SU-DHL-6 (cell line): ENCODE results near the gene CDH23.

Source experiments
- H2AFZ ChIP-seq: fragments of 200-600 bp; sonication (generic); 2 replicates; pipeline ENCODE4 v1.6.1; 2014; ENCODE audit warnings: low read depth, mild to moderate bottlenecking, moderate library complexity, mixed read lengths, antibody characterized with exemption, low read length; ENCODE audit not compliant: severe bottlenecking
- H3F3A ChIP-seq: fragments of 200-600 bp; shearing (Covaris generic); 2 replicates; pipeline ENCODE4 v1.6.0; 2016; ENCODE audit warnings: antibody characterized with exemption, mild to moderate bottlenecking; ENCODE audit not compliant: insufficient read depth
- H3K27ac ChIP-seq: fragments of 200-600 bp; sonication (generic); 2 replicates; pipeline ENCODE4 v1.5.1; 2016; ENCODE audit warnings: low read depth, mild to moderate bottlenecking, low read length, moderate library complexity, mixed read lengths
- H3K27me3 ChIP-seq: fragments of 200-600 bp; sonication (generic), shearing (Covaris generic); 2 replicates; pipeline ENCODE4 v1.6.0; 2014; ENCODE audit warnings: mild to moderate bottlenecking, low read length
- H3K36me3 ChIP-seq: fragments of 200-600 bp; sonication (generic); 2 replicates; pipeline ENCODE4 v1.6.1; 2014; ENCODE audit warnings: mild to moderate bottlenecking, low read length, mixed read lengths
- H3K4me2 ChIP-seq: fragments of 300-600, 200-600 bp; shearing (Covaris generic), sonication (generic); 2 replicates; pipeline ENCODE4 v1.6.0; 2014; ENCODE audit warnings: low read length, low read depth, mild to moderate bottlenecking; ENCODE audit not compliant: poor library complexity, severe bottlenecking
- H3K4me3 ChIP-seq: fragments of 200-600 bp; sonication (generic); 2 replicates; pipeline ENCODE4 v1.5.1; 2014; ENCODE audit warnings: antibody characterized with exemption, low read length, mild to moderate bottlenecking, mixed read lengths; ENCODE audit not compliant: insufficient read depth, poor library complexity, severe bottlenecking
- H3K79me2 ChIP-seq: fragments of 200-600 bp; sonication (generic); 2 replicates; pipeline ENCODE4 v1.6.1; 2014; ENCODE audit warnings: mild to moderate bottlenecking, low read length, moderate library complexity; ENCODE audit not compliant: insufficient read depth
- H3K9ac ChIP-seq: fragments of 200-600 bp; sonication (generic); 2 replicates; pipeline ENCODE4 v1.7.0; 2014; ENCODE audit warnings: mild to moderate bottlenecking, low read length
- H3K9me2 ChIP-seq: fragments of 200-600 bp; sonication (generic); replicated peaks from 2 replicates; pipeline ENCODE4 v1.6.1; 2014; ENCODE audit warnings: low read length; ENCODE audit not compliant: insufficient read depth
- H3K9me3 ChIP-seq: fragments of 200-600 bp; sonication (generic); 2 replicates; pipeline ENCODE4 v1.6.1; 2014; ENCODE audit warnings: low read length, mixed read lengths; ENCODE audit not compliant: insufficient read depth
- H4K20me1 ChIP-seq: fragments of 200-600 bp; sonication (generic); 2 replicates; pipeline ENCODE4 v1.6.1; 2014; ENCODE audit warnings: low read depth, mild to moderate bottlenecking, antibody characterized with exemption, low read length, moderate library complexity, mixed read lengths
- CTCF ChIP-seq: fragments of 200-600 bp; sonication (generic); IDR thresholded peaks from one replicate; pipeline ENCODE4 v1.5.1; 2017; ENCODE audit warnings: antibody characterized with exemption, mild to moderate bottlenecking, low read length, moderate library complexity; ENCODE audit not compliant: insufficient read depth, poor library complexity, severe bottlenecking
- EZH2phosphoT487 ChIP-seq: fragments of 200-600 bp; sonication (generic), shearing (Covaris generic); conservative IDR thresholded peaks from 2 replicates; pipeline ENCODE4 v1.6.1; 2018; ENCODE audit warnings: mild to moderate bottlenecking, antibody characterized with exemption, low read length, moderate library complexity, mixed read lengths

The CDH23 gene

GRCh38 chr10:71561003-71561574 is 164.4 kb downstream of the CDH23 start:
- no peak overlapping the region for H3K4me3 ChIP-seq
- no peak overlapping the region for H2AFZ ChIP-seq
- TF ChIP-seq CTCF (no peak), EZH2phosphoT487 (no peak)
- H3K27me3 ChIP-seq, result no peaks in the 10 kb centered on the region
- no peak overlapping the region for H3K27ac ChIP-seq
- H3F3A ChIP-seq, result no peaks in the 10 kb centered on the region
- H3K79me2 ChIP-seq, result no peaks in the 10 kb centered on the region
- no peaks in the 10 kb centered on the region for H4K20me1 ChIP-seq
- H3K4me2 ChIP-seq, result no peak overlapping the region
- no peaks in the 10 kb centered on the region for H3K36me3 ChIP-seq
- no peaks in the 10 kb centered on the region for H3K9me3 ChIP-seq
- no peaks in the 10 kb centered on the region for H3K9me2 ChIP-seq
- H3K9ac ChIP-seq, result no peak overlapping the region

- no peaks in the 10 kb centered on the region for H3K27me3 ChIP-seq
- no peak overlapping the region for H3K9ac ChIP-seq
- no peak overlapping the region for H3K4me2 ChIP-seq
- no peak overlapping the region for H2AFZ ChIP-seq
- no peak overlapping the region for H3K27ac ChIP-seq
- no peaks in the 10 kb centered on the region for H3K79me2 ChIP-seq
- TF ChIP-seq EZH2phosphoT487, result no peak
- no peak for TF ChIP-seq CTCF
- H4K20me1 ChIP-seq, result no peaks in the 10 kb centered on the region
- H3K9me3 ChIP-seq, result no peaks in the 10 kb centered on the region
- no peaks in the 10 kb centered on the region for H3F3A ChIP-seq
- H3K4me3 ChIP-seq, result no peak overlapping the region
- no peaks in the 10 kb centered on the region for H3K9me2 ChIP-seq
- no peaks in the 10 kb centered on the region for H3K36me3 ChIP-seq
These were observed 165.5 kb downstream of the CDH23 start for GRCh38 chr10:71562181-71562580.

GRCh38 chr10:71562904-71563303 is 166.2 kb downstream of the CDH23 start:
- no peak for TF ChIP-seq EZH2phosphoT487
- TF ChIP-seq CTCF, result no peak

More at GRCh38 chr10:71562904-71563303, 166.2 kb downstream of the CDH23 start:
- no peak overlapping the region for H3K9ac ChIP-seq
- H3K79me2 ChIP-seq, result no peaks in the 10 kb centered on the region
- H3F3A ChIP-seq, result no peaks in the 10 kb centered on the region
- no peaks in the 10 kb centered on the region for H3K9me3 ChIP-seq
- no peak overlapping the region for H3K4me3 ChIP-seq
- no peaks in the 10 kb centered on the region for H4K20me1 ChIP-seq
- H3K4me2 ChIP-seq, result no peak overlapping the region
- no peaks in the 10 kb centered on the region for H3K36me3 ChIP-seq
- no peaks in the 10 kb centered on the region for H3K27me3 ChIP-seq
- H2AFZ ChIP-seq, result no peak overlapping the region
- no peak overlapping the region for H3K27ac ChIP-seq
- H3K9me2 ChIP-seq, result no peaks in the 10 kb centered on the region
